ENCODE results near the gene CEP76. TPM values are rescaled to one million over a fixed set of nuclear protein-coding genes. Genes with fewer than 3 reads are reported as not detected.
A peak's percentile ranks its signal among the peaks of the same experiment; 100 is the strongest.

The CEP76 gene
- total and polyA plus RNA-seq, 7 donors: 2.3 to 6.4 (median 4.2) TPM

GRCh38 chr18:12722731-12723130 lies 20.2 kb upstream of the CEP76 start:
- Histone ChIP-seq H3K4me3 (no peak overlapping the region), H3K9me3 (no peaks in the 10 kb centered on the region), H3K27me3 (ENCODE audit: insufficient read depth in 3 of 3, low read length in 2 of 3) (no peaks in the 10 kb centered on the region), H3K36me3 (ENCODE audit: insufficient read depth in 1 of 2, low read depth in 1 of 2) (peaks cover 3 to 94% of the 10 kb centered on the region in 2 donors), H3K4me1 (no peaks in the 10 kb centered on the region), H3K27ac (no peak overlapping the region)
- WGBS, 3 donors: 84 to 91% (median 85%) methylated on average over 7 of the region's 7 CpGs
- no peak for DNase-seq
- no peak for TF ChIP-seq CTCF (IDR thresholded peaks at IDR 0.05)
- intact Hi-C loops (cut with DNase I): loop anchor here in 1 of 2 donors (10.0 kb wide), 1 partner anchor 432 kb away; no protein-coding TSS in a partner anchor
- no peak for ATAC-seq

GRCh38 chr18:12721495-12722275 lies 19.2 kb upstream of the CEP76 start:
- 90 to 95% (median 90%) methylated on average over 5 of the region's 5 CpGs for WGBS, 3 donors
- ATAC-seq: no peak
- Histone ChIP-seq H3K27ac (no peak overlapping the region), H3K4me3 (no peak overlapping the region), H3K4me1 (no peaks in the 10 kb centered on the region), H3K36me3 (ENCODE audit: insufficient read depth in 1 of 2, low read depth in 1 of 2) (peaks cover 3 to 100% of the 10 kb centered on the region in 2 donors), H3K9me3 (no peaks in the 10 kb centered on the region), H3K27me3 (ENCODE audit: insufficient read depth in 3 of 3, low read length in 2 of 3) (no peaks in the 10 kb centered on the region)
- DNase-seq: no peak
- no peak for TF ChIP-seq CTCF (IDR thresholded peaks at IDR 0.05)
- intact Hi-C loops (cut with DNase I): loop anchor here in 1 of 2 donors (10.0 kb wide), 1 partner anchor 433 kb away; no protein-coding TSS in a partner anchor

DNA sequence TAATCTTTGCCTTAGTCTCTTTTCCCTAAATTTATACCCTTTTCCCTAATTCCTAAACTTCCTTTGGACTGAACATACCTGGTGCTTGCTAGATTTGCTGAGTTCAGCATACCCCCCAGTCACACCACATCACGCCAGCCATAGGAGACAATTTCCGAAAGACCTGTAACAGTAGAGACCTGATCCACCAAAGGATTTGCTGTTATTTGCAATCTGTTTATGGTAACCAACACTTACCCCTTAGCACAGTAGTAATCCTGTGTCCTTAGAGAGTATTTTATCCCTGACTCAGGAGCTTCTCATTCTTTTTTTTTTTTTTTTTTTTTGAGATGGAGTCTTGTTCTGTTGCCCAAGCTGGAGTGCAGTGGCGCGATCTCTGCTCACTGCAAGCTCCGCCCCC lies 8.9 kb upstream of the CEP76 start:
- Histone ChIP-seq H3K27me3 (ENCODE audit: insufficient read depth in 3 of 3, low read length in 2 of 3) (no peaks in the 10 kb centered on the region), H3K4me3 (no peak overlapping the region), H3K4me1 (no peaks in the 10 kb centered on the region), H3K9me3 (no peaks in the 10 kb centered on the region), H3K27ac (no peak overlapping the region), H3K36me3 (ENCODE audit: insufficient read depth in 1 of 2, low read depth in 1 of 2) (peaks cover 10 to 97% of the 10 kb centered on the region in 2 donors)
- ATAC-seq (no peak), DNase-seq (no peak)
- intact Hi-C loops (cut with DNase I): no loop called here
- no peak for TF ChIP-seq CTCF (IDR thresholded peaks at IDR 0.05)
- WGBS, 3 donors: 92 to 98% (median 98%) methylated on average over 5 of the region's 5 CpGs

DNA sequence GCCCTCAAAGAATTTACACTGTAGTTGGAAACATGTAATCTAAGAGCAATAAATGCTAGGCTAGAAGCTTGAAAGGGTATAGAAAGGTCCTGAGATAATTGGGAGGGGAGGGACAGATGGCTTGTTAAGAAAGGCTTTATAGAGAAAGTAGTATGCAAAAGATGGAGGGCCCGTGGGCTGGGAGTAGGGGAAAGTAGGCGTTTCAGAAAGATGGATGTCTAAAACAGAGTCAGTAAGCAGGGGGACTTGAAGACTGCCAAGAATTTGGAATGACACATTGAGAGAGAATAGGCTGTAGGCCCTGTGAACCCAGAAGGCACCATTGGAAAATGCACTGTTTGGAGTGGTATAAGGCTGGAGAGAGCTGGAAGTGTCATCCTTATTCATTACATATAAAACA lies 1.1 kb upstream of the CEP76 start:
- H3K4me3 ChIP-seq: peak overlapping the region; percentile 98
- no peaks in the 10 kb centered on the region for H3K27me3 ChIP-seq (ENCODE audit: insufficient read depth in 3 of 3, low read length in 2 of 3)
- H3K9me3 ChIP-seq: no peaks in the 10 kb centered on the region
- whole genome bisulfite sequencing, 3 donors: 0 to 2% (median 1%) methylated on average over 2 of the region's 2 CpGs
- peaks cover 28% of the 10 kb centered on the region for H3K4me1 ChIP-seq
- H3K36me3 ChIP-seq (ENCODE audit: insufficient read depth in 1 of 2, low read depth in 1 of 2): peaks cover 2 to 49% of the 10 kb centered on the region in 2 donors
- no peak for DNase-seq
- TF ChIP-seq CTCF (IDR thresholded peaks at IDR 0.05): no peak
- intact Hi-C loops (cut with DNase I): no loop called here
- ATAC-seq: peak in 2 of 4 donors; percentile 20 to 45
- peak overlapping the region; percentile 84 for H3K27ac ChIP-seq
